HCT116 (cell line): Measurements from ENCODE around the gene CSTF3. TPM values are rescaled to one million over a fixed set of nuclear protein-coding genes. Genes with fewer than 3 reads are reported as not detected.

Experiments
- ATAC-seq: fragments of 200-7000 bp; cut with Tn5 transposase; 2 replicates; pipeline ENCODE4 v1.9.1; 2020; ENCODE audit warnings: mild to moderate bottlenecking, moderate library complexity
- BruUV-seq: library from RNA; stranded (reverse); fragments of 400-500 nt; replicated peaks from 2 replicates; lab custom pipeline; 2021; lab: Mats Ljungman, UMichigan
- CTCF ChIA-PET: fragments of 300-600 bp; sonication (Branson Sonifier 250); formaldehyde crosslinking; loops from one replicate; lab custom pipeline; 2021; ENCODE audit warnings: antibody characterized with exemption; lab: Charles Lee
- POLR2A ChIA-PET: fragments of 300-600, 350-600 bp; sonication (Branson Sonifier 250); formaldehyde crosslinking; loops from one replicate; lab custom pipeline; 2021; ENCODE audit warnings: antibody characterized with exemption; lab: Charles Lee
- RAD21 ChIA-PET, 2 experiments: fragments of 300-600 bp; sonication (Branson Sonifier 250); formaldehyde crosslinking; loops; one replicate each; lab custom pipeline; 2023; ENCODE audit warnings: low total read pairs in 2 of 2; ENCODE audit not compliant: uncharacterized antibody in 2 of 2, unreplicated experiment in 2 of 2, low non-redundant PET in 1 of 2; lab: Charles Lee
- DNase-seq: peaks from one replicate; pipeline ENCODE4 v3.0.0-alpha.2; 2010; ENCODE audit warnings: low read depth, low spot score
- H2AFZ ChIP-seq: fragments of 200-600 bp; shearing (Covaris generic), sonication (generic); 2 replicates; pipeline ENCODE4 v1.6.1; 2017; ENCODE audit warnings: low read depth, mixed run types, mixed read lengths, antibody characterized with exemption, low read length; ENCODE audit not compliant: poor library complexity, severe bottlenecking
- H3K27ac ChIP-seq: 2 replicates; pipeline ENCODE4 v1.5.1; 2012; ENCODE audit warnings: low read depth, low read length
- H3K27me3 ChIP-seq: fragments of 200-600 bp; sonication (generic); 2 replicates; pipeline ENCODE4 v1.6.1; 2016; ENCODE audit warnings: mixed run types, low read length, mixed read lengths; ENCODE audit not compliant: insufficient read depth
- H3K36me3 ChIP-seq, 2 experiments: fragments of 200-500 bp in 1 of 2; fragments of 200-600 bp in 1 of 2; sonication (Bioruptor generic) in 1 of 2; sonication (generic) in 1 of 2; 2 replicates each; pipeline versions ENCODE4 v1.5.1 to v1.6.1; 2014 to 2016; ENCODE audit warnings: low read length in 2 of 2, inconsistent platforms in 1 of 2, mixed read lengths in 1 of 2, mixed run types in 1 of 2; ENCODE audit not compliant: insufficient read depth in 2 of 2, control insufficient read depth in 1 of 2
- H3K4me1 ChIP-seq, 2 experiments: fragments of 200-600 bp in 1 of 2; sonication (generic) in 1 of 2; 2 replicates each; pipeline versions ENCODE4 v1.5.1 to v1.6.1; 2012 to 2017; ENCODE audit warnings: low read length in 2 of 2, inconsistent platforms in 1 of 2, mild to moderate bottlenecking in 1 of 2, mixed read lengths in 1 of 2, mixed run types in 1 of 2, moderate library complexity in 1 of 2; ENCODE audit not compliant: insufficient read depth in 2 of 2, control insufficient read depth in 1 of 2
- H3K4me2 ChIP-seq: fragments of 200-600 bp; sonication (generic); 2 replicates; pipeline ENCODE4 v1.6.1; 2017; ENCODE audit warnings: mixed run types, low read length, mixed read lengths
- H3K4me3 ChIP-seq, 2 experiments: fragments of 200-600 bp in 1 of 2; sonication (generic) in 1 of 2; replicated peaks in 1 of 2; 2 replicates each; pipeline ENCODE4 v1.5.1; 2011 to 2016; ENCODE audit warnings: low read length in 2 of 2, control low read depth in 1 of 2, low read depth in 1 of 2, mild to moderate bottlenecking in 1 of 2, mixed read lengths in 1 of 2, mixed run types in 1 of 2
- H3K79me2 ChIP-seq: fragments of 200-600 bp; sonication (generic); 2 replicates; pipeline ENCODE4 v1.6.1; 2017; ENCODE audit warnings: mild to moderate bottlenecking, mixed run types, low read length, moderate library complexity, mixed read lengths; ENCODE audit not compliant: insufficient read depth
- H3K9ac ChIP-seq: fragments of 200-600 bp; sonication (generic); 2 replicates; pipeline ENCODE4 v1.6.1; 2016; ENCODE audit warnings: low read length, mixed read lengths
- H3K9me2 ChIP-seq: fragments of 200-600 bp; sonication (generic), shearing (Covaris generic); 2 replicates; pipeline ENCODE4 v1.6.1; 2017; ENCODE audit warnings: mixed run types, mild to moderate bottlenecking, moderate library complexity; ENCODE audit not compliant: insufficient read depth
- H3K9me3 ChIP-seq, 2 experiments: fragments of 200-500 bp in 1 of 2; fragments of 200-600 bp in 1 of 2; sonication (Bioruptor generic) in 1 of 2; sonication (generic) in 1 of 2; 2 replicates each; pipeline ENCODE4 v1.6.1; 2014 to 2017; ENCODE audit warnings: low read length in 2 of 2, mixed read lengths in 2 of 2, inconsistent platforms in 1 of 2, low read depth in 1 of 2, mild to moderate bottlenecking in 1 of 2, mixed run types in 1 of 2, moderate library complexity in 1 of 2; ENCODE audit not compliant: control insufficient read depth in 1 of 2, insufficient read depth in 1 of 2
- H4K20me1 ChIP-seq: fragments of 200-600 bp; sonication (generic), shearing (Covaris generic); 2 replicates; pipeline ENCODE4 v1.6.1; 2017; ENCODE audit warnings: mixed run types, mild to moderate bottlenecking, moderate library complexity; ENCODE audit not compliant: insufficient read depth
- ATF3 ChIP-seq: IDR thresholded peaks from 2 replicates; pipeline ENCODE4 v1.6.1; 2012
- CBX3 ChIP-seq: IDR thresholded peaks from 2 replicates; pipeline ENCODE4 v1.6.1; 2012; ENCODE audit warnings: low read depth
- CTCF ChIP-seq, 3 experiments: fragments of 200-600 bp in 1 of 3; sonication (generic) in 1 of 3; IDR thresholded peaks in 2 of 3; conservative IDR thresholded peaks in 1 of 3; 2 replicates each; pipeline ENCODE4 v1.5.1; 2012 to 2017; ENCODE audit warnings: low read depth in 2 of 3, low read length in 2 of 3, antibody characterized with exemption in 1 of 3, borderline replicate concordance in 1 of 3, control low read depth in 1 of 3, mild to moderate bottlenecking in 1 of 3, mixed read lengths in 1 of 3, mixed run types in 1 of 3, moderate library complexity in 1 of 3; ENCODE audit not compliant: insufficient read depth in 1 of 3
- EZH2phosphoT487 ChIP-seq: fragments of 200-600 bp; IDR thresholded peaks from 2 replicates; pipeline ENCODE4 v1.6.1; 2018; ENCODE audit warnings: antibody characterized with exemption, borderline replicate concordance
- FOSL1 ChIP-seq: IDR thresholded peaks from 2 replicates; pipeline ENCODE4 v1.6.1; 2012; ENCODE audit warnings: low read depth
- JUND ChIP-seq: IDR thresholded peaks from 2 replicates; pipeline ENCODE4 v1.6.1; 2012
- SP1 ChIP-seq: IDR thresholded peaks from 2 replicates; pipeline ENCODE4 v1.6.1; 2012; ENCODE audit warnings: low read depth
- TCF7L2 ChIP-seq: IDR thresholded peaks from 2 replicates; pipeline ENCODE4 v1.7.0; 2011; ENCODE audit warnings: borderline replicate concordance, inconsistent platforms; ENCODE audit not compliant: insufficient read depth, insufficient read length; ENCODE audit errors: extremely low read depth
- ZFX ChIP-seq: fragments of 450-650 bp; IDR thresholded peaks from 2 replicates; pipeline ENCODE4 v1.6.1; 2017
- ZNF274 ChIP-seq: fragments of 200-500 bp; sonication (Bioruptor generic); IDR thresholded peaks from 2 replicates; pipeline ENCODE4 v1.6.1; 2014; ENCODE audit warnings: mild to moderate bottlenecking, low read depth, low read length, inconsistent platforms
- intact Hi-C: fragments of 100-400 bp; cut with micrococcal nuclease; formaldehyde crosslinking; loops from 2 replicates; pipeline ENCODE4 v1.10.0; 2022
- total RNA-seq: library from RNA; stranded (reverse); gene quantifications from one replicate; pipeline ENCODE4 v1.2.1, GENCODE V29; 2021; ENCODE audit not compliant: unreplicated experiment

Gene CSTF3
- total RNA-seq, 1 experiment from 2014 or later = 39.3 TPM

- POLR2A ChIA-PET = no interaction called here
- Histone ChIP-seq H3K4me2 (no peak overlapping the region), H3K9ac (no peak overlapping the region), H3K4me3 (no peak overlapping the region), H4K20me1 (no peaks in the 10 kb centered on the region), H3K27ac (no peak overlapping the region), H3K9me3 (no peaks in the 10 kb centered on the region), H3K27me3 (no peaks in the 10 kb centered on the region), H2AFZ (no peak overlapping the region), H3K4me1 (no peaks in the 10 kb centered on the region), H3K9me2 (no peaks in the 10 kb centered on the region), H3K36me3 (peaks cover 17 to 30% of the 10 kb centered on the region in 2 experiments), H3K79me2 (no peaks in the 10 kb centered on the region)
- RAD21 ChIA-PET = no interaction called here
- no TSS peak for BruUV-seq
- CTCF ChIA-PET = no interaction called here
- ATAC-seq = no peak
- TF ChIP-seq ATF3 (no peak), JUND (no peak), FOSL1 (no peak), SP1 (no peak), ZFX (no peak), ZNF274 (no peak), TCF7L2 (no peak), CTCF (IDR thresholded peaks at IDR 0.05 in 2 of 3, conservative IDR thresholded peaks at IDR 0.05 in 1 of 3; ENCODE audit: borderline replicate concordance in 1 of 3, insufficient read depth in 1 of 3, low read depth in 2 of 3, low read length in 2 of 3) (no peak), EZH2phosphoT487 (no peak), CBX3 (no peak)
- no peak for DNase-seq
- intact Hi-C loops = no loop called here
Measured at GRCh38 chr11:33086017-33086416, 75.3 kb downstream of the CSTF3 start.
